ENCODE measurements around the gene BCL2.

The BCL2 gene

GRCh38 chr18:63150326-63150725 is 169.2 kb downstream of the BCL2 start:
- Histone ChIP-seq H3K27me3 (ENCODE audit: control insufficient read depth, insufficient read depth, low read length) (no peaks in the 10 kb centered on the region), H3K4me1 (ENCODE audit: control insufficient read depth, insufficient read depth, low read length) (0 out of 2 replicates have a peak, but pooled peaks cover 4% of the 10 kb centered on the region), H3K27ac (ENCODE audit: low read length) (no peak overlapping the region), H3K9me3 (ENCODE audit: control insufficient read depth, insufficient read depth, low read length) (no peaks in the 10 kb centered on the region), H3K36me3 (ENCODE audit: control insufficient read depth, insufficient read depth, low read length) (no peaks in the 10 kb centered on the region), H3K4me3 (ENCODE audit: low read length) (no peak overlapping the region)
- WGBS (ENCODE audit: insufficient coverage, insufficient read length) = no CpG with 5 or more reads among the region's 8 CpGs
- no peak for DNase-seq (ENCODE audit: low read depth, low spot score)

GRCh38 chr18:63149302-63149587 is 170.3 kb downstream of the BCL2 start:
- Histone ChIP-seq H3K9me3 (ENCODE audit: control insufficient read depth, insufficient read depth, low read length) (no peaks in the 10 kb centered on the region), H3K4me3 (ENCODE audit: low read length) (no peak overlapping the region), H3K36me3 (ENCODE audit: control insufficient read depth, insufficient read depth, low read length) (no peaks in the 10 kb centered on the region), H3K27ac (ENCODE audit: low read length) (no peak overlapping the region), H3K4me1 (ENCODE audit: control insufficient read depth, insufficient read depth, low read length) (0 out of 2 replicates have a peak, but pooled peaks cover 2% of the 10 kb centered on the region), H3K27me3 (ENCODE audit: control insufficient read depth, insufficient read depth, low read length) (no peaks in the 10 kb centered on the region)
- no CpG with 5 or more reads among the region's 9 CpGs for WGBS (ENCODE audit: insufficient coverage, insufficient read length)
- DNase-seq (ENCODE audit: low read depth, low spot score) = no peak

GRCh38 chr18:63148449-63149301 is 170.9 kb downstream of the BCL2 start:
- no peak for DNase-seq (ENCODE audit: low read depth, low spot score)
- H3K36me3 ChIP-seq (ENCODE audit: control insufficient read depth, insufficient read depth, low read length) = no peaks in the 10 kb centered on the region
- H3K4me1 ChIP-seq (ENCODE audit: control insufficient read depth, insufficient read depth, low read length) = 0 out of 2 replicates have a peak, but pooled peaks cover 2% of the 10 kb centered on the region
- no CpG with 5 or more reads among the region's 14 CpGs for WGBS (ENCODE audit: insufficient coverage, insufficient read length)
- no peak overlapping the region for H3K4me3 ChIP-seq (ENCODE audit: low read length)
- H3K27me3 ChIP-seq (ENCODE audit: control insufficient read depth, insufficient read depth, low read length) = no peaks in the 10 kb centered on the region
- no peak overlapping the region for H3K27ac ChIP-seq (ENCODE audit: low read length)
- H3K9me3 ChIP-seq (ENCODE audit: control insufficient read depth, insufficient read depth, low read length) = no peaks in the 10 kb centered on the region

- Histone ChIP-seq H3K36me3 (ENCODE audit: control insufficient read depth, insufficient read depth, low read length) (no peaks in the 10 kb centered on the region), H3K4me1 (ENCODE audit: control insufficient read depth, insufficient read depth, low read length) (0 out of 2 replicates have a peak, but pooled peaks cover 2% of the 10 kb centered on the region), H3K4me3 (ENCODE audit: low read length) (no peak overlapping the region), H3K9me3 (ENCODE audit: control insufficient read depth, insufficient read depth, low read length) (no peaks in the 10 kb centered on the region), H3K27me3 (ENCODE audit: control insufficient read depth, insufficient read depth, low read length) (no peaks in the 10 kb centered on the region), H3K27ac (ENCODE audit: low read length) (no peak overlapping the region)
- no peak for DNase-seq (ENCODE audit: low read depth, low spot score)
- WGBS (ENCODE audit: insufficient coverage, insufficient read length) = no CpG with 5 or more reads among the region's 6 CpGs
Observed at GRCh38 chr18:63147973-63148372, 171.6 kb downstream of the BCL2 start.

- no peaks in the 10 kb centered on the region for H3K9me3 ChIP-seq (ENCODE audit: control insufficient read depth, insufficient read depth, low read length)
- no peak for DNase-seq (ENCODE audit: low read depth, low spot score)
- H3K4me1 ChIP-seq (ENCODE audit: control insufficient read depth, insufficient read depth, low read length) = 0 out of 2 replicates have a peak, but pooled peaks cover 2% of the 10 kb centered on the region
- no peak overlapping the region for H3K4me3 ChIP-seq (ENCODE audit: low read length)
- no peak overlapping the region for H3K27ac ChIP-seq (ENCODE audit: low read length)
- H3K36me3 ChIP-seq (ENCODE audit: control insufficient read depth, insufficient read depth, low read length) = no peaks in the 10 kb centered on the region
- WGBS (ENCODE audit: insufficient coverage, insufficient read length) = no CpG with 5 or more reads among the region's 7 CpGs
- no peaks in the 10 kb centered on the region for H3K27me3 ChIP-seq (ENCODE audit: control insufficient read depth, insufficient read depth, low read length)
Observed at GRCh38 chr18:63146828-63147409, 172.7 kb downstream of the BCL2 start.

- Histone ChIP-seq H3K36me3 (ENCODE audit: control insufficient read depth, insufficient read depth, low read length) (no peaks in the 10 kb centered on the region), H3K9me3 (ENCODE audit: control insufficient read depth, insufficient read depth, low read length) (no peaks in the 10 kb centered on the region), H3K27me3 (ENCODE audit: control insufficient read depth, insufficient read depth, low read length) (no peaks in the 10 kb centered on the region), H3K27ac (ENCODE audit: low read length) (no peak overlapping the region), H3K4me1 (ENCODE audit: control insufficient read depth, insufficient read depth, low read length) (0 out of 2 replicates have a peak, but pooled peaks cover 2% of the 10 kb centered on the region), H3K4me3 (ENCODE audit: low read length) (no peak overlapping the region)
- no peak for DNase-seq (ENCODE audit: low read depth, low spot score)
- no CpG with 5 or more reads among the region's 18 CpGs for WGBS (ENCODE audit: insufficient coverage, insufficient read length)
Observed at GRCh38 chr18:63145851-63146555, 173.6 kb downstream of the BCL2 start.

GRCh38 chr18:63145166-63145850 is 174.3 kb downstream of the BCL2 start:
- Histone ChIP-seq H3K27me3 (ENCODE audit: control insufficient read depth, insufficient read depth, low read length) (no peaks in the 10 kb centered on the region), H3K4me3 (ENCODE audit: low read length) (no peak overlapping the region), H3K9me3 (ENCODE audit: control insufficient read depth, insufficient read depth, low read length) (no peaks in the 10 kb centered on the region), H3K36me3 (ENCODE audit: control insufficient read depth, insufficient read depth, low read length) (no peaks in the 10 kb centered on the region), H3K4me1 (ENCODE audit: control insufficient read depth, insufficient read depth, low read length) (0 out of 2 replicates have a peak, but pooled peaks cover 2% of the 10 kb centered on the region), H3K27ac (ENCODE audit: low read length) (no peak overlapping the region)
- no peak for DNase-seq (ENCODE audit: low read depth, low spot score)
- no CpG with 5 or more reads among the region's 8 CpGs for WGBS (ENCODE audit: insufficient coverage, insufficient read length)

GRCh38 chr18:63144748-63145147 is 174.8 kb downstream of the BCL2 start:
- no CpG with 5 or more reads among the region's 10 CpGs for WGBS (ENCODE audit: insufficient coverage, insufficient read length)
- no peaks in the 10 kb centered on the region for H3K9me3 ChIP-seq (ENCODE audit: control insufficient read depth, insufficient read depth, low read length)
- no peaks in the 10 kb centered on the region for H3K36me3 ChIP-seq (ENCODE audit: control insufficient read depth, insufficient read depth, low read length)
- no peaks in the 10 kb centered on the region for H3K27me3 ChIP-seq (ENCODE audit: control insufficient read depth, insufficient read depth, low read length)
- no peak for DNase-seq (ENCODE audit: low read depth, low spot score)
- no peak overlapping the region for H3K4me3 ChIP-seq (ENCODE audit: low read length)
- H3K27ac ChIP-seq (ENCODE audit: low read length) = no peak overlapping the region
- 0 out of 2 replicates have a peak, but pooled peaks cover 2% of the 10 kb centered on the region for H3K4me1 ChIP-seq (ENCODE audit: control insufficient read depth, insufficient read depth, low read length)

GRCh38 chr18:63143330-63143771 is 176.2 kb downstream of the BCL2 start:
- H3K36me3 ChIP-seq (ENCODE audit: control insufficient read depth, insufficient read depth, low read length) = no peaks in the 10 kb centered on the region
- DNase-seq (ENCODE audit: low read depth, low spot score) = no peak
- peaks cover 2% of the 10 kb centered on the region; the same call in 1 of the 2 replicates for H3K4me1 ChIP-seq (ENCODE audit: control insufficient read depth, insufficient read depth, low read length)
- H3K27ac ChIP-seq (ENCODE audit: low read length) = no peak overlapping the region
- no peaks in the 10 kb centered on the region for H3K27me3 ChIP-seq (ENCODE audit: control insufficient read depth, insufficient read depth, low read length)
- no peaks in the 10 kb centered on the region for H3K9me3 ChIP-seq (ENCODE audit: control insufficient read depth, insufficient read depth, low read length)
- no peak overlapping the region for H3K4me3 ChIP-seq (ENCODE audit: low read length)
- no CpG with 5 or more reads among the region's 11 CpGs for WGBS (ENCODE audit: insufficient coverage, insufficient read length)
